SK-N-SH treated with all-trans-retinoic acid at 6 μM for 48 hours (cell line): Measurements from ENCODE around the gene MYOC.

ENCODE experiments used
- ATAC-seq: fragments of 200-7000 bp; cut with Tn5 transposase; 3 replicates; pipeline ENCODE4 v1.9.1; 2020; ENCODE audit warnings: mild to moderate bottlenecking, moderate library complexity
- ARNTL ChIP-seq: fragments of 450-650 bp; formaldehyde crosslinking; IDR thresholded peaks from 2 replicates; pipeline ENCODE4 v1.5.0; 2020; ENCODE audit warnings: low read depth, mild to moderate bottlenecking, moderate library complexity, borderline replicate concordance
- BACH2 ChIP-seq: fragments of 250-450 bp; sonication (Bioruptor Pico); IDR thresholded peaks from 2 replicates; pipeline ENCODE4 v1.9.0; 2021; ENCODE audit warnings: mild to moderate bottlenecking, borderline replicate concordance
- CREB5 ChIP-seq: fragments of 250-450 bp; sonication (Bioruptor Pico); IDR thresholded peaks from 2 replicates; pipeline ENCODE4 v1.5.1; 2020; ENCODE audit warnings: low read depth, mild to moderate bottlenecking, moderate library complexity
- CSDC2 ChIP-seq: fragments of 250-450 bp; sonication (Bioruptor Pico); IDR thresholded peaks from 2 replicates; pipeline ENCODE4 v1.5.0; 2020; ENCODE audit warnings: mild to moderate bottlenecking, moderate library complexity
- CSRNP3 ChIP-seq: fragments of 250-450 bp; sonication (Bioruptor Pico); IDR thresholded peaks from 2 replicates; pipeline ENCODE4 v1.5.1; 2021; ENCODE audit warnings: mild to moderate bottlenecking, moderate library complexity
- GLIS3 ChIP-seq: fragments of 250-450 bp; sonication (Bioruptor Pico); IDR thresholded peaks from 2 replicates; pipeline ENCODE4 v1.5.0; 2020; ENCODE audit warnings: mild to moderate bottlenecking, moderate library complexity
- ISL1 ChIP-seq: fragments of 250-450 bp; sonication (Bioruptor Pico); IDR thresholded peaks from 2 replicates; pipeline ENCODE4 v2.1.2; 2022; ENCODE audit warnings: mild to moderate bottlenecking, moderate library complexity
- OSR1 ChIP-seq: fragments of 250-450 bp; sonication (Bioruptor Pico); IDR thresholded peaks from 2 replicates; pipeline ENCODE4 v1.8.0; 2022; ENCODE audit warnings: moderate library complexity, mild to moderate bottlenecking, inconsistent platforms
- PATZ1 ChIP-seq: fragments of 250-450 bp; sonication (Bioruptor Pico); IDR thresholded peaks from 2 replicates; pipeline ENCODE4 v1.8.0; 2020; ENCODE audit warnings: mild to moderate bottlenecking, moderate library complexity, borderline replicate concordance
- POU6F1 ChIP-seq: fragments of 250-450 bp; sonication (Bioruptor Pico); IDR thresholded peaks from 2 replicates; pipeline ENCODE4 v1.8.0; 2021; ENCODE audit warnings: low read depth, mild to moderate bottlenecking, moderate library complexity, borderline replicate concordance
- RARB ChIP-seq: fragments of 250-450 bp; sonication (Bioruptor Pico); IDR thresholded peaks from 2 replicates; pipeline ENCODE4 v1.8.0; 2021; ENCODE audit warnings: mild to moderate bottlenecking, moderate library complexity
- SNAI2 ChIP-seq: fragments of 250-450 bp; sonication (Bioruptor Pico); IDR thresholded peaks from 2 replicates; pipeline ENCODE4 v1.5.0; 2020; ENCODE audit warnings: mild to moderate bottlenecking, moderate library complexity
- TCF4 ChIP-seq: fragments of 250-450 bp; sonication (Bioruptor Pico); IDR thresholded peaks from 2 replicates; pipeline ENCODE4 v1.8.0; 2021; ENCODE audit warnings: mild to moderate bottlenecking, moderate library complexity, borderline replicate concordance
- TOX ChIP-seq: fragments of 250-450 bp; sonication (Bioruptor Pico); IDR thresholded peaks from 2 replicates; pipeline ENCODE4 v1.8.0; 2021; ENCODE audit warnings: mild to moderate bottlenecking, moderate library complexity, borderline replicate concordance
- TSHZ2 ChIP-seq: fragments of 250-450 bp; sonication (Bioruptor Pico); IDR thresholded peaks from 2 replicates; pipeline ENCODE4 v1.5.0; 2020; ENCODE audit warnings: mild to moderate bottlenecking, moderate library complexity
- ZC3H10 ChIP-seq: fragments of 250-450 bp; sonication (Bioruptor Pico); IDR thresholded peaks from 2 replicates; pipeline ENCODE4 v1.5.1; 2021; ENCODE audit warnings: mild to moderate bottlenecking, moderate library complexity
- ZFP3 ChIP-seq: fragments of 250-450 bp; sonication (Bioruptor Pico); IDR thresholded peaks from 2 replicates; pipeline ENCODE4 v1.5.0; 2020; ENCODE audit warnings: mild to moderate bottlenecking, moderate library complexity
- ZFP30 ChIP-seq: fragments of 450-650 bp; formaldehyde crosslinking; IDR thresholded peaks from 2 replicates; pipeline ENCODE4 v1.5.0; 2022; ENCODE audit warnings: mild to moderate bottlenecking, moderate library complexity
- ZNF565 ChIP-seq: fragments of 450-650 bp; formaldehyde crosslinking; conservative IDR thresholded peaks from 2 replicates; pipeline ENCODE4 v1.5.0; 2020; ENCODE audit warnings: low read depth, mild to moderate bottlenecking, moderate library complexity
- ZNF70 ChIP-seq: fragments of 450-650 bp; formaldehyde crosslinking; IDR thresholded peaks from 2 replicates; pipeline ENCODE4 v1.5.0; 2020; ENCODE audit warnings: mild to moderate bottlenecking, moderate library complexity
- ZNF8 ChIP-seq: fragments of 450-650 bp; formaldehyde crosslinking; IDR thresholded peaks from 2 replicates; pipeline ENCODE4 v1.5.0; 2020; ENCODE audit warnings: mild to moderate bottlenecking, moderate library complexity

The MYOC gene

GRCh38 chr1:171628225-171628624, 24.3 kb downstream of the MYOC start (continued):
- TF ChIP-seq SNAI2 (CRISPR knock-in tag) (no peak), GLIS3 (CRISPR knock-in tag) (no peak), OSR1 (no peak)

- TF ChIP-seq CREB5 (CRISPR knock-in tag) = no peak
- no peak for TF ChIP-seq ISL1 (CRISPR knock-in tag)
- TF ChIP-seq BACH2 (CRISPR knock-in tag) = no peak
- no peak for TF ChIP-seq ZC3H10 (CRISPR knock-in tag)
- TF ChIP-seq ZNF565 (CRISPR knock-in tag) = no peak
- TF ChIP-seq ARNTL (CRISPR knock-in tag) = no peak
- no peak for TF ChIP-seq ZFP30 (CRISPR knock-in tag)
- TF ChIP-seq ZNF70 (CRISPR knock-in tag) = no peak
- TF ChIP-seq PATZ1 (CRISPR knock-in tag) = no peak
- TF ChIP-seq ZNF8 (CRISPR knock-in tag) = no peak
- TF ChIP-seq POU6F1 (CRISPR knock-in tag) = no peak
- no peak for TF ChIP-seq SNAI2 (CRISPR knock-in tag)
- no peak for ATAC-seq
Observed at GRCh38 chr1:171627020-171627419, 25.5 kb downstream of the MYOC start.

- no peak for TF ChIP-seq ISL1 (CRISPR knock-in tag)
- no peak for TF ChIP-seq CSDC2
- no peak for TF ChIP-seq ARNTL (CRISPR knock-in tag)
- TF ChIP-seq PATZ1 (CRISPR knock-in tag) = no peak
- no peak for TF ChIP-seq SNAI2 (CRISPR knock-in tag)
- no peak for TF ChIP-seq TOX (CRISPR knock-in tag)
- no peak for TF ChIP-seq CSRNP3
- no peak for TF ChIP-seq ZNF565 (CRISPR knock-in tag)
- no peak for TF ChIP-seq RARB (CRISPR knock-in tag)
- no peak for TF ChIP-seq CREB5 (CRISPR knock-in tag)
- TF ChIP-seq ZNF8 (CRISPR knock-in tag) = no peak
- no peak for TF ChIP-seq TCF4
- no peak for TF ChIP-seq TSHZ2 (CRISPR knock-in tag)
- no peak for TF ChIP-seq OSR1
- TF ChIP-seq POU6F1 (CRISPR knock-in tag) = no peak
- TF ChIP-seq ZFP3 (CRISPR knock-in tag) = no peak
- ATAC-seq = no peak
Observed at GRCh38 chr1:171625225-171625624, 27.3 kb downstream of the MYOC start.
